ENCODE results near the gene FRMPD4.

DNA sequence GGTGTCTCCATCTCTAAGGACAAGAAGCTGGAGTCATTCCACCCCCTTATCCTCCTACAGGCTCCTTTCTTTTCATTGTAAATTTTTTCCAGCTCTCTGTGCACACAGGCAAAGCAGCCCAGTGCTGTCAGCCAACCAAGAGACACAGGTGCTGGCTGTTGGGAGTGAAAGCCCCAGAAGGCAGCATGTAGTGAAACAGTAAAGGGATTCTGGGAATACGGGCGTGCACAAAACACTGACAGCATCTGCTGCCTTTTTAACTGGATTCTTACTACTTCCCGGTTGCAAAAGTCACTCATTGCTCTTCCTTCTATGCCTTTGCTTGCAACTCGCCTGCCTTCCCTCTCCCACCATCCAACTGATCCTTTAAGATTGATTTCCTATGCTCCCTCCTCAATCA, 444.4 kb downstream of the FRMPD4 start:
- TF ChIP-seq, protein P1, sequence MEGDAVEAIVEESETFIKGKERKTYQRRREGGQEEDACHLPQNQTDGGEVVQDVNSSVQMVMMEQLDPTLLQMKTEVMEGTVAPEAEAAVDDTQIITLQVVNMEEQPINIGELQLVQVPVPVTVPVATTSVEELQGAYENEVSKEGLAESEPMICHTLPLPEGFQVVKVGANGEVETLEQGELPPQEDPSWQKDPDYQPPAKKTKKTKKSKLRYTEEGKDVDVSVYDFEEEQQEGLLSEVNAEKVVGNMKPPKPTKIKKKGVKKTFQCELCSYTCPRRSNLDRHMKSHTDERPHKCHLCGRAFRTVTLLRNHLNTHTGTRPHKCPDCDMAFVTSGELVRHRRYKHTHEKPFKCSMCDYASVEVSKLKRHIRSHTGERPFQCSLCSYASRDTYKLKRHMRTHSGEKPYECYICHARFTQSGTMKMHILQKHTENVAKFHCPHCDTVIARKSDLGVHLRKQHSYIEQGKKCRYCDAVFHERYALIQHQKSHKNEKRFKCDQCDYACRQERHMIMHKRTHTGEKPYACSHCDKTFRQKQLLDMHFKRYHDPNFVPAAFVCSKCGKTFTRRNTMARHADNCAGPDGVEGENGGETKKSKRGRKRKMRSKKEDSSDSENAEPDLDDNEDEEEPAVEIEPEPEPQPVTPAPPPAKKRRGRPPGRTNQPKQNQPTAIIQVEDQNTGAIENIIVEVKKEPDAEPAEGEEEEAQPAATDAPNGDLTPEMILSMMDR (IDR thresholded peaks at IDR 0.05), result no peak
- TF ChIP-seq ZFX (IDR thresholded peaks at IDR 0.05; ENCODE audit: borderline replicate concordance), result no peak

Data from 22Rv1 (cell line).